Panc1 (cell line): ENCODE data around the gene SLC6A20. TPM values are rescaled to one million over a fixed set of nuclear protein-coding genes. Genes with fewer than 3 reads are reported as not detected.

Experiments
- ATAC-seq: fragments of 200-7000 bp; cut with Tn5 transposase; 2 replicates; pipeline ENCODE4 v1.9.1; 2020; ENCODE audit warnings: mild to moderate bottlenecking, moderate library complexity
- BruUV-seq: library from RNA; stranded (reverse); fragments of 400-500 nt; replicated peaks from 2 replicates; lab custom pipeline; 2021; lab: Mats Ljungman, UMichigan
- CTCF ChIA-PET: fragments of 300-600 bp; sonication (Branson Sonifier 250); formaldehyde crosslinking; loops from one replicate; lab custom pipeline; 2022; ENCODE audit warnings: antibody characterized with exemption; lab: Charles Lee
- POLR2A ChIA-PET: fragments of 300-600 bp; sonication (Branson Sonifier 250); formaldehyde crosslinking; loops from one replicate; lab custom pipeline; 2022; ENCODE audit warnings: antibody characterized with exemption; lab: Charles Lee
- DNase-seq: peaks from one replicate; pipeline ENCODE4 v3.0.0-alpha.2; 2010; ENCODE audit warnings: low read depth, low spot score
- H3K27ac ChIP-seq: 2 replicates; pipeline ENCODE4 v1.5.1; 2011; ENCODE audit warnings: mild to moderate bottlenecking, low read length, inconsistent platforms
- H3K27me3 ChIP-seq: fragments of 200-500 bp; sonication (Bioruptor generic); 2 replicates; pipeline ENCODE4 v1.6.0; 2014; ENCODE audit warnings: low read length, inconsistent platforms; ENCODE audit not compliant: control insufficient read depth, insufficient read depth
- H3K36me3 ChIP-seq: fragments of 200-500 bp; sonication (Bioruptor generic); 2 replicates; pipeline ENCODE4 v1.5.1; 2014; ENCODE audit warnings: inconsistent platforms, mild to moderate bottlenecking, low read length, moderate library complexity; ENCODE audit not compliant: control insufficient read depth, insufficient read depth
- H3K4me1 ChIP-seq: 2 replicates; pipeline ENCODE4 v1.5.1; 2011; ENCODE audit warnings: inconsistent platforms, mild to moderate bottlenecking, low read length, moderate library complexity; ENCODE audit not compliant: control insufficient read depth, insufficient read depth
- H3K4me3 ChIP-seq, 2 experiments: 2 replicates each; pipeline ENCODE4 v1.5.1; 2011 to 2012; ENCODE audit warnings: low read depth in 2 of 2, low read length in 2 of 2, mild to moderate bottlenecking in 2 of 2, inconsistent platforms in 1 of 2, moderate library complexity in 1 of 2
- H3K9me3 ChIP-seq: fragments of 200-500 bp; sonication (Bioruptor generic); 2 replicates; pipeline ENCODE4 v1.5.1; 2014; ENCODE audit warnings: low read depth, mild to moderate bottlenecking, inconsistent platforms, low read length, moderate library complexity; ENCODE audit not compliant: control insufficient read depth, insufficient read depth
- POLR2AphosphoS5 ChIP-seq: IDR thresholded peaks from 2 replicates; pipeline ENCODE4 v1.6.1; 2012; ENCODE audit warnings: mild to moderate bottlenecking, low read depth, low read length, moderate library complexity
- SIN3A ChIP-seq: IDR thresholded peaks from 2 replicates; pipeline ENCODE4 v1.6.1; 2012; ENCODE audit warnings: low read depth, mild to moderate bottlenecking, low read length, moderate library complexity, borderline replicate concordance; ENCODE audit not compliant: insufficient read depth
- TCF7L2 ChIP-seq: IDR thresholded peaks from 2 replicates; pipeline ENCODE4 v1.6.1; 2011; ENCODE audit warnings: mild to moderate bottlenecking, low read depth, low read length, inconsistent platforms
- in situ Hi-C: cut with HindIII; loops from 2 replicates; pipeline ENCODE4 v1.10.0; 2016; ENCODE audit warnings: low sequenced_read_pairs, low pct_unique_long_range_greater_than_20kb
- intact Hi-C: fragments of 100-400 bp; cut with micrococcal nuclease; formaldehyde crosslinking; loops from one replicate; pipeline ENCODE4 v1.10.0; 2022; ENCODE audit not compliant: unreplicated experiment
- total RNA-seq: library from RNA; stranded (reverse); gene quantifications from one replicate; pipeline ENCODE4 v1.2.1, GENCODE V29; 2021; ENCODE audit not compliant: unreplicated experiment
- TF ChIP-seq, protein P1 (sequence below), 2 experiments: IDR thresholded peaks; 2 replicates each; pipeline ENCODE4 v1.6.1; 2011 to 2012; ENCODE audit warnings: low read depth in 2 of 2, control low read depth in 1 of 2, low read length in 1 of 2, mild to moderate bottlenecking in 1 of 2, moderate library complexity in 1 of 2; ENCODE audit not compliant: insufficient read depth in 1 of 2
- TF ChIP-seq, protein P2 (sequence below): fragments of 450-650 bp; IDR thresholded peaks from 2 replicates; pipeline ENCODE4 v1.5.1; 2017; ENCODE audit warnings: mild to moderate bottlenecking

SLC6A20 gene
- total RNA-seq, 1 experiment from 2014 or later: 0.28 TPM

GRCh38 chr3:45746165-45746776, 50.1 kb downstream of the SLC6A20 start:
- Histone ChIP-seq H3K4me3 (no peak overlapping the region), H3K27ac (no peak overlapping the region), H3K36me3 (peaks cover 7% of the 10 kb centered on the region), H3K4me1 (no peaks in the 10 kb centered on the region), H3K9me3 (no peaks in the 10 kb centered on the region), H3K27me3 (no peaks in the 10 kb centered on the region)
- ATAC-seq (no peak), DNase-seq (no peak)
- ChIA-PET CTCF (no interaction called here), POLR2A (no interaction called here)
- TF ChIP-seq, protein P1, sequence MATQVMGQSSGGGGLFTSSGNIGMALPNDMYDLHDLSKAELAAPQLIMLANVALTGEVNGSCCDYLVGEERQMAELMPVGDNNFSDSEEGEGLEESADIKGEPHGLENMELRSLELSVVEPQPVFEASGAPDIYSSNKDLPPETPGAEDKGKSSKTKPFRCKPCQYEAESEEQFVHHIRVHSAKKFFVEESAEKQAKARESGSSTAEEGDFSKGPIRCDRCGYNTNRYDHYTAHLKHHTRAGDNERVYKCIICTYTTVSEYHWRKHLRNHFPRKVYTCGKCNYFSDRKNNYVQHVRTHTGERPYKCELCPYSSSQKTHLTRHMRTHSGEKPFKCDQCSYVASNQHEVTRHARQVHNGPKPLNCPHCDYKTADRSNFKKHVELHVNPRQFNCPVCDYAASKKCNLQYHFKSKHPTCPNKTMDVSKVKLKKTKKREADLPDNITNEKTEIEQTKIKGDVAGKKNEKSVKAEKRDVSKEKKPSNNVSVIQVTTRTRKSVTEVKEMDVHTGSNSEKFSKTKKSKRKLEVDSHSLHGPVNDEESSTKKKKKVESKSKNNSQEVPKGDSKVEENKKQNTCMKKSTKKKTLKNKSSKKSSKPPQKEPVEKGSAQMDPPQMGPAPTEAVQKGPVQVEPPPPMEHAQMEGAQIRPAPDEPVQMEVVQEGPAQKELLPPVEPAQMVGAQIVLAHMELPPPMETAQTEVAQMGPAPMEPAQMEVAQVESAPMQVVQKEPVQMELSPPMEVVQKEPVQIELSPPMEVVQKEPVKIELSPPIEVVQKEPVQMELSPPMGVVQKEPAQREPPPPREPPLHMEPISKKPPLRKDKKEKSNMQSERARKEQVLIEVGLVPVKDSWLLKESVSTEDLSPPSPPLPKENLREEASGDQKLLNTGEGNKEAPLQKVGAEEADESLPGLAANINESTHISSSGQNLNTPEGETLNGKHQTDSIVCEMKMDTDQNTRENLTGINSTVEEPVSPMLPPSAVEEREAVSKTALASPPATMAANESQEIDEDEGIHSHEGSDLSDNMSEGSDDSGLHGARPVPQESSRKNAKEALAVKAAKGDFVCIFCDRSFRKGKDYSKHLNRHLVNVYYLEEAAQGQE (IDR thresholded peaks at IDR 0.05; ENCODE audit: insufficient read depth in 1 of 2, low read depth in 2 of 2, low read length in 1 of 2): no peak
- TF ChIP-seq, protein P2, sequence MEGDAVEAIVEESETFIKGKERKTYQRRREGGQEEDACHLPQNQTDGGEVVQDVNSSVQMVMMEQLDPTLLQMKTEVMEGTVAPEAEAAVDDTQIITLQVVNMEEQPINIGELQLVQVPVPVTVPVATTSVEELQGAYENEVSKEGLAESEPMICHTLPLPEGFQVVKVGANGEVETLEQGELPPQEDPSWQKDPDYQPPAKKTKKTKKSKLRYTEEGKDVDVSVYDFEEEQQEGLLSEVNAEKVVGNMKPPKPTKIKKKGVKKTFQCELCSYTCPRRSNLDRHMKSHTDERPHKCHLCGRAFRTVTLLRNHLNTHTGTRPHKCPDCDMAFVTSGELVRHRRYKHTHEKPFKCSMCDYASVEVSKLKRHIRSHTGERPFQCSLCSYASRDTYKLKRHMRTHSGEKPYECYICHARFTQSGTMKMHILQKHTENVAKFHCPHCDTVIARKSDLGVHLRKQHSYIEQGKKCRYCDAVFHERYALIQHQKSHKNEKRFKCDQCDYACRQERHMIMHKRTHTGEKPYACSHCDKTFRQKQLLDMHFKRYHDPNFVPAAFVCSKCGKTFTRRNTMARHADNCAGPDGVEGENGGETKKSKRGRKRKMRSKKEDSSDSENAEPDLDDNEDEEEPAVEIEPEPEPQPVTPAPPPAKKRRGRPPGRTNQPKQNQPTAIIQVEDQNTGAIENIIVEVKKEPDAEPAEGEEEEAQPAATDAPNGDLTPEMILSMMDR: no peak
- TF ChIP-seq POLR2AphosphoS5: no peak
- no peak for TF ChIP-seq TCF7L2
- no peak for TF ChIP-seq SIN3A
- in situ Hi-C loops (no loop called here), intact Hi-C loops (no loop called here)
- BruUV-seq: no TSS peak

DNA sequence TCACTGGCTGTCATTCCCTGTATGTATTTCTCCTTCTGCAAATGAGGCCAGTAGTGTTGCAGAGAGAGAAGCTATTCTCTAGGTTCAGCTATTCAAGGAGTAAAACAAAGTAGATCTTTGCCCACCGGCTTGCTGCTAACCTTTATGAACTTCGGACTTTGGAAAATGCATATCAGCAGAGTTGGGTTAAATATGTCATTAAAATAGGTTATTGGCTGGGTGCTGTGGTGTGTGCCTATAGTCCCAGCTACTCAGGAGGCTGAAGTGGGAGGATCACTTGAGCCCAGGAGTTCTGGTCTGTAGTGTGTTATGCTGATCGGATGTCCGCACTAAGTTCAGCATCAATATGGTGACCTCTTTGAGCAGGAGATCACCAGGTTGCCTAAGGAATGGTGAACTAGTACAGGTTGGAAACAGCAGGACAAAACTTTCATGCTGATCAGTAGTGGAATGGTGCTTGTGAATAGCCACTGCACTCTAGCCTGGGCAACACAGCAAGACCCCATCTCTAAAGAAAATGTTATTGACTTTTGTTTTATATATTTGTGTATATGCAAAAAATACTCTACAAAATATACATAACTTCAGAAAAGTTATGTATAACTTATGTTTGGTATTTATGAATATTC, 53.8 kb downstream of the SLC6A20 start:
- TF ChIP-seq SIN3A: no peak
- no peak for TF ChIP-seq POLR2AphosphoS5
- CTCF ChIA-PET: no interaction called here
- no TSS peak for BruUV-seq
- no peak for ATAC-seq
- Histone ChIP-seq H3K27ac (no peak overlapping the region), H3K4me1 (no peaks in the 10 kb centered on the region), H3K27me3 (no peaks in the 10 kb centered on the region), H3K9me3 (no peaks in the 10 kb centered on the region), H3K36me3 (peaks cover 9% of the 10 kb centered on the region), H3K4me3 (no peak overlapping the region)
- intact Hi-C loops: no loop called here
- in situ Hi-C loops: no loop called here
- POLR2A ChIA-PET: no interaction called here
- DNase-seq: no peak
